GM18499 (cell line): Measurements from ENCODE around the gene GNG7.
"Not testable (repeated sequence)": the region's sequence is repeated elsewhere in the genome, so short reads cannot be mapped to it uniquely, and the experiment has no call there.

ENCODE experiments used
- ATAC-seq: cut with Tn5 transposase; IDR thresholded peaks from one replicate; pipeline ENCODE4 v1.9.1; 2021; ENCODE audit warnings: moderate number of reproducible peaks; ENCODE audit not compliant: insufficient read depth, unreplicated experiment

Gene GNG7

GRCh38 chr19:2679439-2679838 is 23.1 kb downstream of the GNG7 start:
- ATAC-seq, result no peak

GRCh38 chr19:2678948-2679347 is 23.5 kb downstream of the GNG7 start:
- ATAC-seq, result not testable (repeated sequence)

GRCh38 chr19:2678044-2678671 is 24.3 kb downstream of the GNG7 start:
- ATAC-seq, result no peak

GRCh38 chr19:2676823-2677222 is 25.7 kb downstream of the GNG7 start:
- ATAC-seq, result no peak

GRCh38 chr19:2675892-2676291 is 26.6 kb downstream of the GNG7 start:
- ATAC-seq, result no peak

- no peak for ATAC-seq
These were observed 32.3 kb downstream of the GNG7 start for GRCh38 chr19:2670217-2670616.

- ATAC-seq, result no peak
These were observed 34.2 kb downstream of the GNG7 start for GRCh38 chr19:2668175-2668763.

GRCh38 chr19:2667349-2667748 is 35.1 kb downstream of the GNG7 start:
- ATAC-seq, result not testable (repeated sequence)

- ATAC-seq, result no peak
These were observed 36.0 kb downstream of the GNG7 start for GRCh38 chr19:2666344-2666994.

- no peak for ATAC-seq
These were observed 37.4 kb downstream of the GNG7 start for GRCh38 chr19:2665103-2665502.

- no peak for ATAC-seq
These were observed 38.4 kb downstream of the GNG7 start for GRCh38 chr19:2663920-2664571.

GRCh38 chr19:2661615-2662014 is 40.9 kb downstream of the GNG7 start:
- ATAC-seq, result no peak

GRCh38 chr19:2659856-2660432 is 42.5 kb downstream of the GNG7 start:
- ATAC-seq, result no peak

GRCh38 chr19:2656533-2656932 is 46.0 kb downstream of the GNG7 start:
- no peak for ATAC-seq

GRCh38 chr19:2653710-2654707 is 48.5 kb downstream of the GNG7 start:
- ATAC-seq, result no peak

- no peak for ATAC-seq
These were observed 49.3 kb downstream of the GNG7 start for GRCh38 chr19:2653218-2653617.

- no peak for ATAC-seq
These were observed 49.9 kb downstream of the GNG7 start for GRCh38 chr19:2652504-2653099.

- ATAC-seq, result not testable (repeated sequence)
These were observed 51.3 kb downstream of the GNG7 start for GRCh38 chr19:2651002-2651733.

- ATAC-seq, result no peak
These were observed 52.0 kb downstream of the GNG7 start for GRCh38 chr19:2650515-2650914.
